WI38 (cell line): ENCODE data around the gene SPTBN5.

ENCODE experiments used
- H3K4me3 ChIP-seq: 2 replicates; pipeline ENCODE4 v1.5.1; 2011; ENCODE audit warnings: low read depth, mild to moderate bottlenecking, control low read depth, low read length
- TF ChIP-seq, protein P1 (sequence below): IDR thresholded peaks from 2 replicates; pipeline ENCODE4 v1.5.1; 2012; ENCODE audit warnings: low read depth, mild to moderate bottlenecking, control low read depth, low read length

The SPTBN5 gene

DNA sequence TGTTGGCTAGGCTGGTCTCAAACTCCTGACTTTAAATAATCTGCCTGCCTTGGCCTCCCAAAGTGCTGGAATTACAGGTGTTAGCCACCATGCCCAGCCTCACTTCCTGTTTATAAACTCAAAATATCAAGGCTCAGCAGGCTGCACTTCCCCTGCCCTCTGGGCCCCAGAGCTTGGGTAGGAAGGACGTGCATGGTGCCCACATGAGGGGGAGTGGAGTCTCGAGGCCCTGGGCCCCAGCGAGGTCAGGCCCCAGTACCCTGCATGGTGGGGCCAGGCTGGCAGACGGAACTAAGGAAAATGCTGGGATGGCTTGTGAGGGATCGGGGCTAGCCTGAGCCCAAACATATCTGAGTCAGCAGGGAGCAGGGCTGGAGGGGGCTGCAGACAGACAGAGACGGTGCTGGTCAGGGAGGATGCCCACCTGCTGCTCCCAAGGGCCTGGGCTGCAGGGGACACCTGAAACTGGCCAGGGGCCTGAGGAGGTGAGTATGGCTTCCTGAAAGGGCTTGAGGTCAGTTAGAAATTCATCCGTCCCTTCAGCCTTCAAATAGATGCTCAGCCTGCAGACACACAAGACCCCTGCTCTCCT, 5.1 kb downstream of the SPTBN5 start:
- TF ChIP-seq, protein P1, sequence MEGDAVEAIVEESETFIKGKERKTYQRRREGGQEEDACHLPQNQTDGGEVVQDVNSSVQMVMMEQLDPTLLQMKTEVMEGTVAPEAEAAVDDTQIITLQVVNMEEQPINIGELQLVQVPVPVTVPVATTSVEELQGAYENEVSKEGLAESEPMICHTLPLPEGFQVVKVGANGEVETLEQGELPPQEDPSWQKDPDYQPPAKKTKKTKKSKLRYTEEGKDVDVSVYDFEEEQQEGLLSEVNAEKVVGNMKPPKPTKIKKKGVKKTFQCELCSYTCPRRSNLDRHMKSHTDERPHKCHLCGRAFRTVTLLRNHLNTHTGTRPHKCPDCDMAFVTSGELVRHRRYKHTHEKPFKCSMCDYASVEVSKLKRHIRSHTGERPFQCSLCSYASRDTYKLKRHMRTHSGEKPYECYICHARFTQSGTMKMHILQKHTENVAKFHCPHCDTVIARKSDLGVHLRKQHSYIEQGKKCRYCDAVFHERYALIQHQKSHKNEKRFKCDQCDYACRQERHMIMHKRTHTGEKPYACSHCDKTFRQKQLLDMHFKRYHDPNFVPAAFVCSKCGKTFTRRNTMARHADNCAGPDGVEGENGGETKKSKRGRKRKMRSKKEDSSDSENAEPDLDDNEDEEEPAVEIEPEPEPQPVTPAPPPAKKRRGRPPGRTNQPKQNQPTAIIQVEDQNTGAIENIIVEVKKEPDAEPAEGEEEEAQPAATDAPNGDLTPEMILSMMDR, result no peak
- H3K4me3 ChIP-seq, result no peak overlapping the region

DNA sequence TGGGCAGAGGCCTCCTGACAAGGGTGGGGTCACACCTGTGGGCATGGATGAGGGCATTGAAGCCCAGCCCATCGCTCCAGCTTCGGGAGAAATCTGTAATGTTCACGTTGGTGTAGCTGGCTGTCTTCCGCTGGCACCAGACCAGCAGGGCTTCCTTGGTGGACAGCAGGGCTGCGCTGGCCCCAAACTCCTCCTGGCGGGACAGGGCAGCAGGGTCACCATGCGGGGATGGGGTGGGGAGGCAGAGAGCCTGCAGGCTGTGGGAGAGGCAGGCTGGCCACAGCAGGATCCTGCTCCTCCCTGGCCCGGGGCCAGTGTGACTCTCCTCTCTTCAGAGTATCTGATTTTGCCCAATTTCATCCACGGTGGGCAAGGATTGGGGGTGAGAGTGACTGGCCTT, 6.0 kb downstream of the SPTBN5 start:
- TF ChIP-seq, protein P1, result no peak
- H3K4me3 ChIP-seq, result no peak overlapping the region

DNA sequence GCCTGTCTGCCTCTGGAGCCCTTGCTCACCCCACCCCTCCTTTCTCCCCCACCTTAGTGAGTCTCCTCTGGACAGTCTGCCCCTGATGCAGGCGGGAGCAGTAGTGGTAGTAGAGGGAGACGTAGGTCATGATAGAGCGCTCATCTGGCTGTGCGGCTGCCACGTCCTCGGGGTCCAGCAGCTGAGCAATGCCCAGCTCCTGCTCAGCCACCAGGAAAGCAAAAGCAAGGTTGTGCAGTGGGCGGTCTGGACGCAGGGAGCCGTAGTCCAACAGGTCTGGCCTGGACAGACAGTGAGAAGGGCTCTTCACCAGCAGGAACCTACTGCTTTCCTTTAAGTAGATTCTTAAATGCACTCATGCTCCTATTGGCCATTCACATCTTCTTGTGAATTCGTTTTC, 6.7 kb downstream of the SPTBN5 start:
- no peak overlapping the region for H3K4me3 ChIP-seq
- TF ChIP-seq, protein P1, result no peak

DNA sequence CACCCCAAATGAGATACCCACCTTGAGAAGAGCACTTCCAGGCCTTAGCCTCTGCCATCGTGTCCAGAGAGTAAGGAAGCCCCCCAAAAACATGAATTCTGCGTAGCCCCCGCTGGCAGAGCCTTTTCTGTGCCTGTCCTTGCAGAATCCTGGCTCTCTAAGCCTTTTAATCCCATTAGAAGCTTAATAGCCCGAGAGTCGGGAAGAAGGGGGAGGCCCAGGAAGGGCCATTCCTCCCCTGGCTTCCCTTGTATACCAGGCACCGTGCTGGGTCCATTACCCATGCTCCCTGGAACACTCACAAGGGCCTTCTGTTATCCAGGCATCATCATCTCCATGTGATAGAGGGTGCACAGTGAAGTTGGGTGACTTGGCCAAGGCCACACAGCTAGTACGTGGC, 7.1 kb downstream of the SPTBN5 start:
- H3K4me3 ChIP-seq, result no peak overlapping the region
- TF ChIP-seq, protein P1, result no peak

DNA sequence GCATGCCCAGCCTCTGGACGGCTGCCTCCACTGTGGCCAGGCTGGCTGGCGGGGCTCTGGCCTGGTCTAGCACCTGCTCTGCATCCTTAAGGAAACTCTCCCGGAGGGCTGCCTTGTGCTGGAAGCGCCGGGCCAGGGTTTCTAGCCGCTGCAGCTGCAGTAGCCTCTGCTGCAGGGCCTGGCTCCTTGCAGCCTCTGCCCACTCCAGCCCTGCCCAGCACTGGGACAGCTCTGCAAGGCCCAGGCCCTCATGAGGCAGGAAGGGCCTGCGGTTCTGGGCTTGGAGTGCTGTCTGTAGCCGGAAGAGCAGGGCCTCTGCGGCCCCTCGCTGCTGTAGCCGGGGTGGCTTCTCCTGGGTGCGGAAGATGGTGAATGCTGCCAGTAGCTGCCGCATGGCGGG, 8.0 kb downstream of the SPTBN5 start:
- TF ChIP-seq, protein P1, result no peak
- no peak overlapping the region for H3K4me3 ChIP-seq

DNA sequence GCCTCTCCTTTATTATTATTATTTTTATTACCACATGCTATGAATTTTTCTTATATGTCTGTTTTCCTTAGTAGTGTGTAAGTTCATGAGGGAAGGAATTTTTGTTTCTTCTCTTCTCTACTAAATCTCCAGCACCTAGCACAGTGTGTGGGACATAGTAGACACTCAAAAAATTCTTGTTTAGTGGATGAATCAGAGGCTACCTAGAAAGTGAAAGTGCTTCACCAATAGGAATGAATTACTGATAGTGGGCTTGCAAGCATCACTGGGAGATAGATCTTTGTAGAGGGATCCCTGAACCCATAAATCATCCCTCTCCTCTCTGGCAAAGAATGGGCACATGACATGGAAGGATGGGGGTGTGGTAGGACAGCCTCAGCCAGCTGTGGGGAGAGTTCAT, 8.5 kb downstream of the SPTBN5 start:
- no peak overlapping the region for H3K4me3 ChIP-seq
- TF ChIP-seq, protein P1, result no peak

DNA sequence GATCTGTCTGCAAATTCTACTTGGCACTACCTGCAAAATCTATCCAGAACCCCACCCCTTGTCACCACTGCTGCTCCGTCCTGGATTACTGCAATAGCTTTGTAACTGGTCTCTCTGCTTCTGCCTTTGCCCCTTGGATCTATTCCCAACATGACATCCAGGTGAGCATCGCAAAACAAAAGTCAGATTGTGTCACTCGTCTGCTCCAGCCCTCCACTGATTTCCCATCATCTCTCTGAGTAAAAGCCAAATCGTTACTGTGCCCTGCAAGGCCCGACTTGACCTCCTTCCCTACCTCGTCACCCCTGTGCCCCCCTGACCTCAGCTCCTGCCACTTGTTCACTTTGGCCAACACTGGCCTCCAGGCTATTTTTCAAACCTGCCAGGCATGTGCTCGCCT, 9.4 kb downstream of the SPTBN5 start:
- TF ChIP-seq, protein P1, result no peak
- H3K4me3 ChIP-seq, result no peak overlapping the region
